GM13977 (cell line): ENCODE results near the gene TRIM52.

ENCODE experiments used
- DNase-seq: peaks from one replicate; pipeline ENCODE4 v3.0.0; 2012; ENCODE audit warnings: low spot score
- in situ Hi-C: fragments of 300-500 bp; cut with MboI; formaldehyde crosslinking; loops from one replicate; pipeline ENCODE4 v1.12.0; 2022; ENCODE audit warnings: low sequenced_read_pairs, low pct_unique_long_range_greater_than_20kb, mixed read lengths, inconsistent platforms; ENCODE audit not compliant: unreplicated experiment
- TF ChIP-seq, protein P1 (sequence below): IDR thresholded peaks from 2 replicates; pipeline ENCODE4 v1.5.1; 2012; ENCODE audit warnings: mild to moderate bottlenecking, control low read depth; ENCODE audit not compliant: insufficient read depth; ENCODE audit errors: extremely low read depth, missing control alignments

Gene TRIM52

DNA sequence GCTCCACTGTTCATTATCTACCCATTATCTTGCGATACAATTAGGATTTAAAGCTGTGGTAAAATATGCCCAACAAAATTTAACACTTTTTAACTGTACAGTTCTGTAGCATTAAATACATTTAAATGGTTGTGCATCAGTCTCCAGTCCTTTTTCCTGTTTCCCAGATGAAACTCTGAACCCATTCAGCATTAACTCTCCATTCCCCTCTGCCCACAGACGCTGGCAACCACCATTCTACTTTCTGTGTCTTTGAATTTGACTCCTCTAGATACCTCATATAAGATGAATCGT lies 53.0 kb downstream of the TRIM52 start:
- TF ChIP-seq, protein P1, sequence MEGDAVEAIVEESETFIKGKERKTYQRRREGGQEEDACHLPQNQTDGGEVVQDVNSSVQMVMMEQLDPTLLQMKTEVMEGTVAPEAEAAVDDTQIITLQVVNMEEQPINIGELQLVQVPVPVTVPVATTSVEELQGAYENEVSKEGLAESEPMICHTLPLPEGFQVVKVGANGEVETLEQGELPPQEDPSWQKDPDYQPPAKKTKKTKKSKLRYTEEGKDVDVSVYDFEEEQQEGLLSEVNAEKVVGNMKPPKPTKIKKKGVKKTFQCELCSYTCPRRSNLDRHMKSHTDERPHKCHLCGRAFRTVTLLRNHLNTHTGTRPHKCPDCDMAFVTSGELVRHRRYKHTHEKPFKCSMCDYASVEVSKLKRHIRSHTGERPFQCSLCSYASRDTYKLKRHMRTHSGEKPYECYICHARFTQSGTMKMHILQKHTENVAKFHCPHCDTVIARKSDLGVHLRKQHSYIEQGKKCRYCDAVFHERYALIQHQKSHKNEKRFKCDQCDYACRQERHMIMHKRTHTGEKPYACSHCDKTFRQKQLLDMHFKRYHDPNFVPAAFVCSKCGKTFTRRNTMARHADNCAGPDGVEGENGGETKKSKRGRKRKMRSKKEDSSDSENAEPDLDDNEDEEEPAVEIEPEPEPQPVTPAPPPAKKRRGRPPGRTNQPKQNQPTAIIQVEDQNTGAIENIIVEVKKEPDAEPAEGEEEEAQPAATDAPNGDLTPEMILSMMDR, result no peak

GRCh38 chr5:181207214-181207959 lies 53.6 kb downstream of the TRIM52 start:
- peak; percentile 73 for DNase-seq
- in situ Hi-C loops, result no loop called here

More for the DNA sequence above, 53.0 kb downstream of the TRIM52 start:
- no peak for DNase-seq
- in situ Hi-C loops, result no loop called here

DNA sequence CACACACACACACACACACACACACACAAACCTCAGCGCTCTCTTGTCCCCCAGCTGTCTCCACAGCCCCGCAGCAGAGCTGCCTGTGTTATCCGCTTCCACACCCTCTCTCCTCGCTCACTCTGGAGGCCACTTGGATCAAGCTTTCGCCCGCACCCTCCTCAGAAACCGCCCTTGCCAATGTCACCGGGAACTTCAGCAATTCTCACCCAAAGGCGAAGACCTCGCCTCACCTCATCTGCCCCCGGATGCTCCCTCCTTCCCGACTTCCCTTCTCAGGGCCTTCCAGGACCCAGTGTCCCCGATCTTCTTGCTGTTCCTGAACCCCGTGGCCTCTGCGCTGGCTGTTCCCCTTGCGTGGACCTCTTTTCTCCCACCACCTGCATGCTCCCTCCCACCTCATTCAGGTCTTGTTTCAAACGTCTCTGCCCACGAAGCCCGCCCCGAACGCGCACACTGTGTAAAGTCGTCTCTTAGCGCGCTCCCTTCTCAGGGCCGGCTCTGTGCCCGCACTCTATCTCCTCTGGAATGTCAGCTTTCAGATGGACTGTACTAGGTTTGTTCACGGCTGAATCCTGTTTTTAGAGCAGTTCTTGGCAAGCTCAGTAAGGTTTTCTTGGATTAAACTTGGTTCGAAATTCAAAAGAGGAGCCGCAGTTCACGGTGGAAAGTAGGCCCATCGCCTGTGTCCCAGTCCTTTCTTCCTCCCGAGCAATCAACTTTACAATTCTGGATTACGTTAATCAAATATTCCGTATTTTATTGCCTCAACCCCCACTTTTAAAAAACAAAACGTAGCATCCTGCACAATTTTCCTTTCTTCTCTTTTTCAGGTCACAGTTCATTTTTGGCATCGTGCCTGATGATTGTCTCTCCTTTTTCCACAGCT lies 54.9 kb downstream of the TRIM52 start:
- TF ChIP-seq, protein P1, result no peak
- no peak for DNase-seq

More at GRCh38 chr5:181207214-181207959, 53.6 kb downstream of the TRIM52 start:
- TF ChIP-seq, protein P1, result no peak

More for the DNA sequence above, 54.9 kb downstream of the TRIM52 start:
- in situ Hi-C loops, result no loop called here
